ENCODE results near the gene TST.
A peak's percentile ranks its signal among the peaks of the same experiment; 100 is the strongest.

Gene TST

DNA sequence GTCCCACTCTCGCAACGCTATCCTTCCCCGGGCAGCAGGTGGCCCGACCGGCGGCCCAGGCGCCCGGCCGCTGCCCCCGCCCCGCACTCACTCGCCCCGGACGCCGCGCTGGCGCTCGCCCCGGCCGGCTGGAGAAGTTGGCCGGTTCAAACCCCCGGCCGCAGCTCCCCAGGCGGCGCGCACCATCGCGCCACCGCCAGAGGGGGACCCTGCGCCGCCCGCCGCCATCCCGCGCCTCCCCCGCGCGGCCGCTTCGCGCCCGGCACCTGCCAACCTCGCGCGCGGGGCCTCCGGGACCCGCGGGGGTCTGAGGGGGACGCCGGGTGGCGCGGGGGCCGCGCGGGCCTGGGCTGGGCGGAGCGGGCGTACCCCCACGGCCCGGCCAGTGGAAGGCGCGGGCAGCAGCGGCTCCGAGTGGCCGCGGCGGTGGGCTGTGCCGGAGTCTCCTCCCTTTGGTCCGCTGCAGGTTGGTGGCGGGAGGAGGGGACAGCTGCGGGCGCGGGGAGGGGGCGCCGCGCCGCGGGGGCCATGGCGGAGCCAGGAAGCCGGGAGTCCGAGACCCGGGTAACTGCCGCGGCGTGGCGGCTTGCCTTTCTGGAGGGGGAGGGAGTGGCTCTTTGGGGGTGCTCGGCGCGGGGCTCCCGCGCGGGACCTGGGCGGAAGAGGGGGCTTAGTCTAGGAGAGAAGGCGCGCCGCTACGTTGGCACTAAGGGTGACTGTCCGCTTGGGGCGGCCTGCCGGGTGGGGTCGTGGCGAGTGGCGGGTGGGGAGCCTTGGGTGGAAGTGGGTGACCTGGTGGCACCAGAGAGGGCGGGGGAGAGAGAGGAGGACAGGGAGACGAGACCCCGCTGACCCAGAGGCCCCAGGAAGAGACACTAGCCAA lies at the start of gene TST, which contains the start of gene MPST:
TSS of gene TST (minus strand) at position 139 of the 883 bp plus-strand sequence. CDS start 715 bp downstream, outside the sequence.
TSS of gene MPST (plus strand) at position 434 of the 883 bp plus-strand sequence. CDS start at position 529, 95 bp downstream.
- peak within 1 kb of the TSS; percentile 88 for H3K27ac ChIP-seq
- peak within 1 kb of the TSS; percentile 80 for H3K4me3 ChIP-seq (ENCODE audit: low read depth, low read length)
- H3K9me3 ChIP-seq (ENCODE audit: severe bottlenecking), result no peaks in the 10 kb centered on the region
- peaks cover under 1% of the 10 kb centered on the region for H3K36me3 ChIP-seq
- peak; percentile 85 for DNase-seq
- H3K27me3 ChIP-seq (ENCODE audit: insufficient read depth, low read depth, severe bottlenecking), result no peaks in the 10 kb centered on the region
- TF ChIP-seq, protein P1, sequence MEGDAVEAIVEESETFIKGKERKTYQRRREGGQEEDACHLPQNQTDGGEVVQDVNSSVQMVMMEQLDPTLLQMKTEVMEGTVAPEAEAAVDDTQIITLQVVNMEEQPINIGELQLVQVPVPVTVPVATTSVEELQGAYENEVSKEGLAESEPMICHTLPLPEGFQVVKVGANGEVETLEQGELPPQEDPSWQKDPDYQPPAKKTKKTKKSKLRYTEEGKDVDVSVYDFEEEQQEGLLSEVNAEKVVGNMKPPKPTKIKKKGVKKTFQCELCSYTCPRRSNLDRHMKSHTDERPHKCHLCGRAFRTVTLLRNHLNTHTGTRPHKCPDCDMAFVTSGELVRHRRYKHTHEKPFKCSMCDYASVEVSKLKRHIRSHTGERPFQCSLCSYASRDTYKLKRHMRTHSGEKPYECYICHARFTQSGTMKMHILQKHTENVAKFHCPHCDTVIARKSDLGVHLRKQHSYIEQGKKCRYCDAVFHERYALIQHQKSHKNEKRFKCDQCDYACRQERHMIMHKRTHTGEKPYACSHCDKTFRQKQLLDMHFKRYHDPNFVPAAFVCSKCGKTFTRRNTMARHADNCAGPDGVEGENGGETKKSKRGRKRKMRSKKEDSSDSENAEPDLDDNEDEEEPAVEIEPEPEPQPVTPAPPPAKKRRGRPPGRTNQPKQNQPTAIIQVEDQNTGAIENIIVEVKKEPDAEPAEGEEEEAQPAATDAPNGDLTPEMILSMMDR (IDR thresholded peaks at IDR 0.05; ENCODE audit: low read depth, low read length), result no peak

DNA sequence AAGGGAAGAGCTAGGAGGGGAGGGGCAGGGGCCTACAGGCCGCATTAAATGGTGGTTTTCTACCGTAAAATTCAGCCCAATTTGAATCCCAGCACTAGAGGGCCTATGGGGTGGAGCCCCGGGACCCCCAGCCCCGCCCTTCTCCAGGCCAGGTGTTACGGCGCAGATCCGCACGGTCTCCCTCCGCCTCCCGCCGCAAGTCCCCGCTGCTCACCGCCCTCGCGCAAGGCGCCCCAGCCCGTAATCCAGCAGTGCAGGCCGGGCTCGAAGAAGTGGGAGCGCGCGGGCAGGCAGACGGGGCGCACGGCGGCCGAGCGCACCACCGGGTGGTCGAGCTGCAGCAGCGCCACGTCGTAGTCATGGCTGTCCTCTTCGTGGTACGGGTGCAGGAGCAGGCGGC lies 49.6 kb upstream of the TST start:
- TF ChIP-seq, protein P1 (IDR thresholded peaks at IDR 0.05; ENCODE audit: low read depth, low read length), result no peak
- Histone ChIP-seq H3K27me3 (ENCODE audit: insufficient read depth, low read depth, severe bottlenecking) (peaks cover 2% of the 10 kb centered on the region), H3K36me3 (no peaks in the 10 kb centered on the region), H3K27ac (no peak overlapping the region), H3K9me3 (ENCODE audit: severe bottlenecking) (no peaks in the 10 kb centered on the region), H3K4me3 (ENCODE audit: low read depth, low read length) (no peak overlapping the region)
- DNase-seq, result no peak

DNA sequence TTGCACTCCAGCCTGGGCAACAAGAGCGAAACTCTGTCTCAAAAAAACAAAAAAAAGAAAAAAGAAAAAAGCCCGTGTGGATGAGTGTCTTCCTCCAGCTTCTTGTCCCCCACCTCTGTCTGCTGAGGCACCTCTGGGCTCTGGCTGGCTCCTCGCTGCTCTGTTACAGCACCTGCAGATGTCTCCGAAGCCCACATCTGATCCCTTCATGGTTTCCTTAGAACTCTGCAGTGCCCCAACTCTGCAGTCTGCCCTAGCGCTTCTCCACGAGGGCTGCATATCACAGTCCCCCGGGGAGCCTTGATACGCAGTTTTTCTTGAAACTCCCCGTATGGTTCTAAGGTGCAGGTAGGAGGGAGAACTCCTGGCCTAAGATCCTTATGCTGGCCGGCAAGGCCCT lies 48.2 kb upstream of the TST start:
- H3K4me3 ChIP-seq (ENCODE audit: low read depth, low read length), result no peak overlapping the region
- DNase-seq, result no peak
- TF ChIP-seq, protein P1 (IDR thresholded peaks at IDR 0.05; ENCODE audit: low read depth, low read length), result no peak
- no peaks in the 10 kb centered on the region for H3K9me3 ChIP-seq (ENCODE audit: severe bottlenecking)
- H3K27me3 ChIP-seq (ENCODE audit: insufficient read depth, low read depth, severe bottlenecking), result peaks cover 2% of the 10 kb centered on the region
- H3K36me3 ChIP-seq, result no peaks in the 10 kb centered on the region
- no peak overlapping the region for H3K27ac ChIP-seq

DNA sequence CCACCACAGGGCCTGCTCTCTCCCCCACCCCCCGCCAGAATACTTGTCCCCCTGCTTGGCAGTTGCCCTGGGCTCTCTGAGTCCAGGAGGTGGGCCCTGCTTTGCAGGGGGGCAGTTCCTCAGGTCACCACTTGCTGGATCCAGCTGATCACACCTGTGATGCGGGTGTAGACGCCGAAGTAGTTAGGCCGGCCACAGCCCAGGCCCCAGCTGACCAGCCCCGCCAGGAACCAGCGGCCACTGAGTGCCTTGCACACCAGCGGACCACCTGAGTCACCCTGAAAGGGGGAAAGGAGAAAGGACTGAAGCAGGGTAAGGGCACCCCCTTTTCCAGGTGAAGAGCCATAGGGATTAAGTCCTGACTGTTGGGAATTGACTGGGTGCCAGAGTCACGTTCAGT lies 46.7 kb upstream of the TST start:
- TF ChIP-seq, protein P1 (IDR thresholded peaks at IDR 0.05; ENCODE audit: low read depth, low read length), result no peak
- H3K4me3 ChIP-seq (ENCODE audit: low read depth, low read length), result no peak overlapping the region
- H3K27ac ChIP-seq, result no peak overlapping the region
- no peaks in the 10 kb centered on the region for H3K9me3 ChIP-seq (ENCODE audit: severe bottlenecking)
- H3K36me3 ChIP-seq, result peaks cover 11% of the 10 kb centered on the region
- DNase-seq, result no peak
- H3K27me3 ChIP-seq (ENCODE audit: insufficient read depth, low read depth, severe bottlenecking), result no peaks in the 10 kb centered on the region

DNA sequence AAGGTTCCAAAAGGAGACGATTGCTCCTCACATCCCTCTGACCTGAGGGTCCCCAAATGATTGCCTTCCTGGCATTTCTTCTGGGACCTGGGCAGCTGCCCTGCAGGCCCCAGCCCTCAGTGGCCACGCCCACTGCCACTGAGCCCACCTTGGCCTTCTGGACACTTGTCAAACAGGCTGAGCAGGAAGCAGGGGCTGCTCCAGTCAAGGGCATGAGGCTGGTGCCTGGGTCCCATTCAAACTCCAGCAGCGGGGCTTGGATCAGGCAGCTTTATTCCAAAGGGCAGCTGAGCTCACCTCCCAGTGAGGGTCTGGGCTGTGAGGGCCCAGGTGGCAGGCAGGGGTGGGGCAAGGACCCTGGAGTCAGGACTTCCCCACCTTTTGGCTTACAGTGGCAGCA lies 45.9 kb upstream of the TST start:
- TF ChIP-seq, protein P1 (IDR thresholded peaks at IDR 0.05; ENCODE audit: low read depth, low read length), result no peak
- DNase-seq, result no peak
- Histone ChIP-seq H3K9me3 (ENCODE audit: severe bottlenecking) (no peaks in the 10 kb centered on the region), H3K4me3 (ENCODE audit: low read depth, low read length) (no peak overlapping the region), H3K27me3 (ENCODE audit: insufficient read depth, low read depth, severe bottlenecking) (no peaks in the 10 kb centered on the region), H3K27ac (no peak overlapping the region), H3K36me3 (peaks cover 18% of the 10 kb centered on the region)
